Inferior parietal cortex (tissue), 1 donor: Measurements from ENCODE around the gene PSMD6.

Experiments
- DNase-seq: peaks from one replicate; pipeline ENCODE4 v3.0.0-alpha.2; 2016; ENCODE audit errors: extremely low spot score

The PSMD6 gene

DNA sequence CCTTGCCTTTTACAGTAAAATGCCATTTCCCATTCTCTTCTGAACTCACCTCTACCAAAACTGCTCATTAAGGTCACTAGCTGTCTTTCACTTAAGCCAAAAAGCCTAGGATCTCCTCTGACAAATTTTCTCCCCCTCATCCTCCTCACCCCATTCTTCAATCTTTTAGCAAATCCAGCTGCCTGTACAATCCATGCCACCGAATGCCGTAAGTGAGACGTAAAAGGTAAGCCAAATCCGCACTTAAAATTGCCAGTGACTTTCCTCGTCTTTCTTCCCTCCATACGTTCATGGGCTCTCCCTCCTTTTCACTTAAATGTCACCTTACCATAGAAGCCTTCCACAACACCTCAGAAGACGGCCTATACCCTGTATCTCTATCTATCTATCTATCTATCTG, 13.8 kb downstream of the PSMD6 start:
- DNase-seq = no peak

- DNase-seq = no peak
Measured at GRCh38 chr3:64008487-64009351, 14.6 kb downstream of the PSMD6 start.

DNA sequence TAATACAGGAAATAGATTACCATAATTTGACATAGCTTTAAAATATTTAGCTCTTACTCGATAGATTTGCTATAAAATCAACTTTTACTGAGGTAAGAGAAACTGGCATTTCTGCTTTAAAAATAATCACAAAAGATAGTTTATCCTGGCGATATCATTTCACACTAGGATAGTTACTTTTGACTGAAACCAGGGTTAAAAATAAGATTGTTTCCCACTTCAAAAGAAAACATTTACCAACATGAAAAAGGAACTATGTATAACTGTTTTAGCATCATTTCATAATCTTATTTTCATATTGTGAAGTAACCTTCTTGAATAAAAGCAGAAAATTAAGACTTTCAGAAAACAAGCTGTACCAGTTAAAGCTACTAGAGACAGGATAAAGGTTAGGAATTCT, 15.3 kb downstream of the PSMD6 start:
- DNase-seq = no peak

- no peak for DNase-seq
Measured at GRCh38 chr3:64003589-64003988, 19.7 kb downstream of the PSMD6 start.

DNA sequence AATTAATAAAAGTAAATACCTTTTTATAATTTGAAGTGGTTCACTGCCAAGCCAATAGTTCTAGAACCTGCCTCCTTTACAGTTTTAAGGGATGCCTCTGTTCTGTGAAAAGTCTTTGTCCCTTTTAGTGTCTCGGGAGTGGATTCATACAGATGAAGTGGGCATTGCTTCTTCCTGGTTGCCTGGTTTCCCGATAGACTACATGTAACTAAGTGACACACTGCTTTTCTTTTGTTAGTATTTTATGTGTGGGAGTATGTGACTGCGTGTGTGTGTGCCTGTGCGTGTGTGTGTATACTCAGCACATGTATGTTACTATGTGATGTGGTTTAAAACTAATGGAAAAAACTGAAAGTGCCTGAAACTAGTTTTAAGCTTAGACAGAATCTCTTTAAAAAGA, 21.1 kb downstream of the PSMD6 start:
- no peak for DNase-seq

- no peak for DNase-seq
Measured at GRCh38 chr3:64000453-64001055, 22.7 kb downstream of the PSMD6 start.

DNA sequence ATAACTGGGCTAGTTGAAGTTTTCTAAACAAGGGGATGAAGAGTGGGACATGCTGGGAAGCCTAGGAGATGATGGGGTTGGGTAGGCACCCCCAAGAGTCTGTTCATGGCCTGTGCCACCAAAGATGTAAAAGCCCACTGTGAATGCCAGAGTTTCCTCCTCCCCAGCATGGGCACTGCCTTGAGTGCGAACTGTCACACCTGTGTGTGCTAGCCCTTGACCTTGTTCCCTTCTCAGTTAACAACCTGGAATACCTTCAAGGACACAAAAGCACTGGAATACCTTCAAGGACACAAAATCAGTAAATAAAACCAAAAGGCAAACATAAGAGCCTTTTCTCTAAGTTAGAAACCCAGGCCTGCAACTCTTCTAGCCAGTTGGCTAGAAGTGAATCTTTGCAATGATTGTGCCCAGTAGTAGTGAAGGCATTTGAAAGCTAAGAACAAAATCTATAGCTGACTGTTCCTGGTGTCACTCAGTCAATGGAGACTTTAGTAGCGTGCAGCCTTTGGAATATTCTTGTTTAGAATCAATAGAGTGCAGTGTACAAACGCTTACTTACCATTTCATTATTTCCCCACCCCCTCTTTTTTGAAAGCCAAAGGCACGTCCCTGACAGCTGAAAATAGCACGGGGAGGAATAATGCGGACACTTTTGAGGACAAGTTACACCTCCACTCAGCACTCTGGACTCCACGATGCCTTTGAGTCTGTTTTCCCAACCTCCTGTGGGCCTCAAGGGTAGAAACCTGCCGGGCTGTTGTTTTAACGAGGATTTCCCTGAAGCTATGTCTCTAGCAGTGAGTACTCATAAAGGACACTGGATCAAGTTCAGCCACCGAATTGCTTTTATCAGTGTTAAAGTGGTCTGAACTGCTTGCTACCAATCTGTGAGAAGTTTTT, 24.2 kb downstream of the PSMD6 start:
- DNase-seq = no peak

- no peak for DNase-seq
Measured at GRCh38 chr3:63995086-63995485, 28.2 kb downstream of the PSMD6 start.

GRCh38 chr3:63993653-63994079, 29.6 kb downstream of the PSMD6 start:
- peak; percentile 82 for DNase-seq

GRCh38 chr3:63992516-63993209, 30.6 kb downstream of the PSMD6 start:
- DNase-seq = no peak

DNA sequence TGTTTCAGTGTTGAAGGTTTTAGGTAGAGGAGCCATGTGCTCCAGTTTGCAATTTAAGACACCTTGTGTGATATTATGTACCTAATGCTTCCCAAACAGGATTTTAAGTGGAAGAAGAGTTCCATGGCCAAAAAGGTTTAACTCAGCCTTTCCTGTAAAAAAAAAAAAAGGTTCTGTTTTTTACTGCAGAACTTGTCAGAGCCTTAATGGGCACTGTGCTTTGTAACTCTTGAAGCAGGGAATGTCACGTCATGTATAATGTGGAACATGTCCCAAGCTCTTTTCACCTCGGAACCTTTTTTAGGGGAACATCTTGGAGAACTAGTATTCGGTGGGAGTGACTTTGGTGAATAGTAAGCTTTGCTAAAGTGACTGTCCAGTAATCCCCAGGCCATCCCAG, 31.6 kb downstream of the PSMD6 start:
- no peak for DNase-seq

- DNase-seq = no peak
Measured at GRCh38 chr3:63990733-63991132, 32.6 kb downstream of the PSMD6 start.

GRCh38 chr3:63990204-63990603, 33.1 kb downstream of the PSMD6 start:
- no peak for DNase-seq

GRCh38 chr3:63988943-63989342, 34.4 kb downstream of the PSMD6 start:
- DNase-seq = no peak

- no peak for DNase-seq
Measured at GRCh38 chr3:63986831-63987230, 36.5 kb downstream of the PSMD6 start.

DNA sequence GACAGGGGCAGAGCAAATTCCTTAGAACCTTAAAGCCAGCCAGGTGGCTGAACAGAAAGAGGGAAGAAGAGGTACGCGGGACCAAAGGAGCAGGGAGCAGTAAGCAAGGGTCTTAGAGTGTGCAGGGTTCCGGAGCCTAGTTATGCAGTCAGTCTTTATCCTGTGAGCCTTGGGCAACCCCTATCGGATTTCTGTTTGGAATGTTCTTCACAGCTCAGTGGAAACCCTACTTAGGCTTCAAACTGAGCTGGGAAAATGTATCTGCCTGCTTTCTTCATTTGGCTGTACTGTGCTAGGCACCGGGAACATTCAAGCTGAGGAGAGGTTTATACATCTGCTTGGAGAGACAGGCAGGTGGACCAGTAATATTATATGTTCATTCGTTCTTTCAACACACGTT, 37.1 kb downstream of the PSMD6 start:
- DNase-seq = no peak

GRCh38 chr3:63984391-63984790, 38.9 kb downstream of the PSMD6 start:
- no peak for DNase-seq

DNA sequence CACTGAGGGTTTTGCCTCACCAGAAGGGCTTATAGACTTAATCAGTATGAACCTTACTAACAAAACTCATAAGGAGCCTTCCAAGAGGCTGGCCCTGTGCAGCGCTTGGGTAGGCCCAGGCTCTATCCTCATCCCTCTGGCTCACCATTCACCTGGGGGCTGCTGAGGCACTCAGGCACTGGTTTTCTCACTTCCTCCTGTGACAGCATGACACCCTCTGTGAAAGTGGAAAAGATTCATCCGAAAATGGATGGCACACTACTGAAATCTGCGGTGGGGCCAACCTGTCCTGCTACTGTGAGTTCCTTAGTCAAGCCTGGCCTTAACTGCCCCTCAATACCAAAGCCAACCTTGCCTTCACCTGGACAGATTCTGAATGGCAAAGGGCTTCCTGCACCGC, 41.3 kb downstream of the PSMD6 start:
- no peak for DNase-seq

DNA sequence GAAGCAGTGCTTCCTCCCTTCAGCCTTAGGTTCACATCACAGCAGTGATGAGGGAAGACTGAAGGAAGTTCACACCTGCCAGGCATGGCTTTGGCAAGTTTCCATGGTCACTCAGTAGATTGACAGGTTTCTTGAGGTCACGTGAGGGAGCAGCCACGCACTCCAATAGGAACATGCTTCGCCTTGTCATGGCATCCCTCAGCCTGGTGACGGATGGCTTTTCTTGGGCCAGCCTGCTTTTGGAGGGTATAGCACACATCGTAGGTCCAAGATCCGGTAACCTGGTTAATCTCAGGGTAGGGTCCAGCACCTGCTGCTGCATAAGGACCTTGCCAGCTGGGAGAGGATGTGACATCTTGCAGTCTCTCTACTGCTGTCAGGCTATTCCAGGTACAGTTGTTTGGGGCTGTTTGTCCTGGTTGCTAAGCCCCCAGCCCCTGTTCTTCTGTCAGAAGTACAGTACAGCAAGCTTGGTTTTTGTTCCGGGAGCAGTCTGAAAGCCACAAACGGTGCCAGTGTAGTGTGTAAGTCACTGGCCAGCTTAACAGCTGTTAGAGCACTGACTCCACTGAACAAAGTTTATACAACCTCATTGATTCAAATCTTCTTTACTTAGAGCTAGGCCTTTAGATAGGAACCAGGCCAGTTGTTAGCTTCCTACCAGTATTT, 42.3 kb downstream of the PSMD6 start:
- no peak for DNase-seq

GRCh38 chr3:63980019-63980418, 43.3 kb downstream of the PSMD6 start:
- no peak for DNase-seq
